Kidney epithelial cell (primary cell): ENCODE results near the gene EBLN2. TPM values are rescaled to one million over a fixed set of nuclear protein-coding genes. Genes with fewer than 3 reads are reported as not detected.

Source experiments
- DNase-seq: peaks from one replicate; pipeline ENCODE4 v3.0.0-alpha.2; 2010; ENCODE audit warnings: low read depth
- H3K27me3 ChIP-seq: 2 replicates; pipeline ENCODE4 v1.6.0; 2011; ENCODE audit warnings: low read length; ENCODE audit not compliant: control insufficient read depth, insufficient read depth
- H3K36me3 ChIP-seq: 2 replicates; pipeline ENCODE4 v1.5.1; 2011; ENCODE audit warnings: low read length; ENCODE audit not compliant: control insufficient read depth, insufficient read depth
- H3K4me3 ChIP-seq: 2 replicates; pipeline ENCODE4 v1.5.1; 2011; ENCODE audit warnings: low read depth, mild to moderate bottlenecking, control low read depth, low read length
- total RNA-seq: library from RNA; depleted of rRNA; stranded (reverse); fragments of >200 nt; gene quantifications from 2 replicates; pipeline ENCODE4 v1.2.3, GENCODE V29; 2015
- TF ChIP-seq, protein P1 (sequence below): IDR thresholded peaks from 2 replicates; pipeline ENCODE4 v1.5.1; 2011; ENCODE audit warnings: mild to moderate bottlenecking, moderate library complexity, low read length, control low read depth, inconsistent platforms; ENCODE audit not compliant: insufficient read depth, poor library complexity, severe bottlenecking

Gene EBLN2
- total RNA-seq, 1 donor from 2014 or later = 1.1 TPM

DNA sequence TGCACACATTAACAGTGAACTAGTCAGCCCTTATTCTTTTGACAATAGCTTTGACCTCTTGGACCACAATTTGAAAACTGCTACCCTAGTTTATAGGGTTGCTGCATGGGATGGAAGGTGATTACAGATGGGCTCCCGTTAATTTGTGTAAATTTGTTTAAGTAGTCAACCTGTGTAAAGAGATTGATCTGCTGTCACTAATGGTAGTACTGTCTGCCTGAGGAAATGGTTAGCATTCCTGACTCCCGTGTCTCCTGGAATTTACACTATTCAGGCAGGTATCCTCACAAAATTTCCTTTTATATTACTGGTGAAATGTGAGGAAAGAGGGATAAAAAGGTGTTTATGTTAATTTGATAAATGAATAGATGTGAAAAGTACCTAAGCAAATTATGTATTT lies 15.3 kb upstream of the EBLN2 start:
- Histone ChIP-seq H3K27me3 (no peaks in the 10 kb centered on the region), H3K36me3 (no peaks in the 10 kb centered on the region), H3K4me3 (no peak overlapping the region)
- TF ChIP-seq, protein P1, sequence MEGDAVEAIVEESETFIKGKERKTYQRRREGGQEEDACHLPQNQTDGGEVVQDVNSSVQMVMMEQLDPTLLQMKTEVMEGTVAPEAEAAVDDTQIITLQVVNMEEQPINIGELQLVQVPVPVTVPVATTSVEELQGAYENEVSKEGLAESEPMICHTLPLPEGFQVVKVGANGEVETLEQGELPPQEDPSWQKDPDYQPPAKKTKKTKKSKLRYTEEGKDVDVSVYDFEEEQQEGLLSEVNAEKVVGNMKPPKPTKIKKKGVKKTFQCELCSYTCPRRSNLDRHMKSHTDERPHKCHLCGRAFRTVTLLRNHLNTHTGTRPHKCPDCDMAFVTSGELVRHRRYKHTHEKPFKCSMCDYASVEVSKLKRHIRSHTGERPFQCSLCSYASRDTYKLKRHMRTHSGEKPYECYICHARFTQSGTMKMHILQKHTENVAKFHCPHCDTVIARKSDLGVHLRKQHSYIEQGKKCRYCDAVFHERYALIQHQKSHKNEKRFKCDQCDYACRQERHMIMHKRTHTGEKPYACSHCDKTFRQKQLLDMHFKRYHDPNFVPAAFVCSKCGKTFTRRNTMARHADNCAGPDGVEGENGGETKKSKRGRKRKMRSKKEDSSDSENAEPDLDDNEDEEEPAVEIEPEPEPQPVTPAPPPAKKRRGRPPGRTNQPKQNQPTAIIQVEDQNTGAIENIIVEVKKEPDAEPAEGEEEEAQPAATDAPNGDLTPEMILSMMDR = no peak
- DNase-seq = no peak

DNA sequence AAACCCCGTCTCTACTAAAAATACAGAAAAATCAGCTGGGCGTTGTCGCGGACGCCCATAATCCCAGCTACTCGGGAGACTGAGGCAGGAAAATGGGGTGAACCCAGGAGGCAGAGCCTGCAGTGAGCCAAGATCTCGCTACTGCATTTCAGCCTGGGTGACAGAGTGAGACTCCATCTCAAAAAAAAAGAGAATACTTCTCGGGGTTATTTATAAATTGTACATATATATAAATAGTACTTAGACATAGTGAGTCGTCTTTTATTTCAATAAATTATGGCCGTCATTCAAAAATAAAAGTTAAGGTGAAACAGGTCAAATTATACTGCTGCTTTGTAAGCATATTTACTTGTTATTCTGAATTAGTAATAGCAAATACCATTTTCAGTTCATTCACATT lies 12.1 kb upstream of the EBLN2 start:
- H3K27me3 ChIP-seq = no peaks in the 10 kb centered on the region
- TF ChIP-seq, protein P1 = no peak
- DNase-seq = no peak

GRCh38 chr3:73052857-73053256 lies 8.6 kb upstream of the EBLN2 start:
- DNase-seq = no peak
- no peaks in the 10 kb centered on the region for H3K36me3 ChIP-seq
- H3K27me3 ChIP-seq = no peaks in the 10 kb centered on the region
- H3K4me3 ChIP-seq = no peak overlapping the region
- TF ChIP-seq, protein P1 = no peak

More for the DNA sequence above, 12.1 kb upstream of the EBLN2 start:
- Histone ChIP-seq H3K36me3 (no peaks in the 10 kb centered on the region), H3K4me3 (no peak overlapping the region)

DNA sequence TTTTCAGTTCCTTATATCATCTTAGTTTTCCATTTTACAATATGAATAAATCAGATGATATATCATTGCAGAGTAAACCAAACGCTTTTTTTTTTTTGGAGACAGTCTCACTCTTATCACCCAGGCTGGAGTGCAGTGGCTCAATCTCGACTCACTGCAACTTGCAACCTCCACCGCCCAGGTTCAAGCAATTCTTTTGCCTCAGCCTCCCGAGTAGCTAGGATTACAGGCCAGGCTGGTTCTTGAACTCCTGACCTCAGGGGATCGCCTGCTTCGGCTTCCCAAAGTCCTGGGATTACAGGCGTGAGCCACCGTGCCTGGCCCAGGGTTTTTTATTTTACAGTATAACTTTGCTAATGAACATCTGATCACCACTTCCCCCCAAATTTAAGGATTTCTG lies 5.9 kb upstream of the EBLN2 start:
- DNase-seq = no peak
- H3K27me3 ChIP-seq = no peaks in the 10 kb centered on the region
- TF ChIP-seq, protein P1 = no peak
- H3K36me3 ChIP-seq = no peaks in the 10 kb centered on the region
- H3K4me3 ChIP-seq = no peak overlapping the region

DNA sequence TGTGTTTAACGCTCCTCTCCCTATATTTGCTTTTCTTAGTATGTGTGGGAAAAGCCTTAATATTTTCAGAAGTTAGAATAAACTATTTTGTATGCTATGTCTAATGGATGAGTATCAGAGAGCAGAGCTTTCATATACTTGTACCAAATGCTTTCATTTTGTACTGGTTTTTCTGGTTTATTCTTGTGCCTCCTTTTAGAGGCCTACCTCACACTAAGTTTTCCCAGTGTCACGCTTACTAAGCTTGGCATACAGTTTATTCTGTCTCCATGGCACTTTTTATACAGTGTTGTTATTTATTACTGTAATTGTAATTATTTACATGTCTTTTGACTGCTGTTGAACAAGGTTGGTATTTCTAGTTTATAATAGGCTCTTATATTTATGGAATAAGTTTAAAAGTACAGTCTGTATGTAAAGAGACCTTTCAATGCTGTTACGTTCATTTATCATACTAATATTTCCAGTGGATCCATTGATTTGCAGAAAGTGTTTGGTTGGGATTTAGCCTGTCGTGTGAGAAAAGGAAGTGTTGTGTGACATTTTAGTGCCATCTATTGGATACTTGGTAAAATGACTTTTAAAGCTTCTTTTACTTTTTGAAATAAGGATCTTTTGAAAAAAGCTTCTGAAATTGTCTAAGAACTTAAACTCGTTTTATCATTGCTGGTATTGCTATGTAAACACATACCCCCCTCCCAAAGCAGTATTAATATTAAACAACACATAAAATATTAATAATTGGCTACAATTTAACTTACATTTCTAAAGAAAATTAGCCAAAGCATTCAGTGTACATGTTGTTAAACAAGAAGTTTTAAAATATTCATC lies 5.2 kb upstream of the EBLN2 start:
- DNase-seq = no peak
- H3K4me3 ChIP-seq = no peak overlapping the region
- no peaks in the 10 kb centered on the region for H3K36me3 ChIP-seq
- no peaks in the 10 kb centered on the region for H3K27me3 ChIP-seq
- TF ChIP-seq, protein P1 = peak; percentile 38

DNA sequence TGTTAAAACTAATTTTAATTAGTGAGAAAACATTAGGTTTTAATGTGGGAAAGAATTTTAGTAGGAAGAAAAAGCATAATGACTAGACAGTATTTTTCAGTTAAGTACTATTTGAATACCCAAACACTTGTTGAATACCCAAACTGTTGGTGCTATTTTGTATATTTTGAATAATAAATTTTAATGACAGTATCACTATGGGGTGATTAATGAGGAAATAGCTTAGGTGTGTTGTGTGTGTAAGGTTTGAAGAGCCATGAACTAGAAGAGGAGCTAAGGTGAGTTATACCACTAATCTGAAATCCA lies 4.7 kb upstream of the EBLN2 start:
- Histone ChIP-seq H3K36me3 (no peaks in the 10 kb centered on the region), H3K4me3 (no peak overlapping the region), H3K27me3 (no peaks in the 10 kb centered on the region)
- no peak for DNase-seq
- TF ChIP-seq, protein P1 = no peak
